Left lung (tissue), 10 donors: ENCODE measurements around the gene AOPEP. TPM values are rescaled to one million over a fixed set of nuclear protein-coding genes. Genes with fewer than 3 reads are reported as not detected.

Experiments used
- ATAC-seq: fragments of 200-7000 bp; cut with Tn5 transposase; one replicate; pipeline ENCODE4 v1.9.1; 2020; ENCODE audit warnings: moderate library complexity
- DNase-seq, 4 donors: peaks; one replicate each; pipeline ENCODE4 v3.0.0-alpha.2; 2013 to 2020
- H3K27ac ChIP-seq, 2 donors: fragments of 200-600 bp; sonication (generic) in 1 of 2; one replicate each; pipeline versions ENCODE4 v1.5.0 to v1.8.0; 2020 to 2021
- H3K27me3 ChIP-seq, 2 donors: fragments of 200-600 bp; sonication (generic) in 1 of 2; one replicate each; pipeline versions ENCODE4 v1.5.0 to v1.8.0; 2020 to 2021
- H3K36me3 ChIP-seq, 2 donors: fragments of 200-600 bp; sonication (generic) in 1 of 2; one replicate each; pipeline versions ENCODE4 v1.5.0 to v1.8.0; 2020 to 2021
- H3K4me1 ChIP-seq, 2 donors: fragments of 200-600 bp; one replicate each; pipeline ENCODE4 v1.8.0; 2021
- H3K4me3 ChIP-seq, 2 donors: fragments of 200-600 bp; sonication (generic) in 1 of 2; one replicate each; pipeline versions ENCODE4 v1.5.0 to v1.8.0; 2020 to 2021; ENCODE audit warnings: mild to moderate bottlenecking in 1 of 2
- H3K9me3 ChIP-seq, 2 donors: fragments of 200-600 bp; sonication (generic) in 1 of 2; one replicate each; pipeline versions ENCODE4 v1.5.0 to v1.8.0; 2020 to 2021
- intact Hi-C, 2 donors: fragments of 100-400 bp; cut with DNase I; formaldehyde crosslinking; loops; one replicate each; pipeline versions ENCODE4 v1.11.2 to v1.14.2; 2022
- polyA plus RNA-seq, 6 donors: library from polyadenylated mRNA; unstranded; fragments of 120-200 nt; gene quantifications; one replicate each; pipeline ENCODE4 v1.2.1, GENCODE V29; 2013; ENCODE audit not compliant: insufficient read length in 6 of 6
- total RNA-seq, 2 donors: library from RNA; stranded (reverse); fragmentation: NEBNext Ultra II Directional; extraction: Animal tissue kit (Norgen Biotek cat#: 25700); gene quantifications; one replicate each; pipeline ENCODE4 v1.2.1, GENCODE V29; 2021
- TF ChIP-seq, protein P1 (sequence below), 2 donors: fragments of 200-600 bp; sonication (generic) in 1 of 2; IDR thresholded peaks; one replicate each; pipeline versions ENCODE4 v1.5.0 to v1.8.0; 2021; ENCODE audit warnings: antibody characterized with exemption in 2 of 2
- donor health status: DM: no; HTN: yes; CAD: no.
- donor health status: DM: no; HTN: no; CAD: no.

Gene AOPEP
- total and polyA plus RNA-seq, 8 donors, result 32.5 to 83.2 (median 39.9) TPM

DNA sequence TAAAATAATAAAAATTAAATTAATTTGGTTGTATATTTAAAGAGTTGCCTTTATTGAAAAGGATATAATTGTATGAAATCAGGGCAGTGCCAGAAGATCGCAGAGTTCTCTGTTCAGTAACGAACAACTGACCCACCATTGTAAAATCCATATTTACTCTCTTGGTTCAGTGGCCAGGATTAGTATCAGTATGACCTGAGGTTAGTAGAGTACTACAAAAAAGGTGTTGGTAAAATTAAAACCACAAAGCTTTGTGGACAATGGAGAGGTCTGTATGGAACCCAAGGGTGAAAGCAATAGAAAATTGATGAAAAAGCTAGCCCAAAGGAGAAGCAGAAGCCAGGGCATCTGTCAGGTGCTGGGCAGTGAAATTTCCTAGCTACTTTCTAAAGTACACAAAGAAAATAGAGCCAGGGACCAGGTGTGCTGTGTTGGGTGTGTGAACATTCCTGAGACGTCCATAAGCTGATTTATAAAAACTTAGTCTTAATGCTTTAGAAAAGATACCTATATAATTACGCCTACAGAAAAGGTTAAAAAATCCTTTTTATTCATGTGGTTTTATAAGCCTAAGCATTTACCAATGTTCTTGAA is 159.5 kb downstream of the AOPEP start:
- Histone ChIP-seq H3K9me3 (peaks cover 0 to 2% of the 10 kb centered on the region in 2 donors), H3K27me3 (no peaks in the 10 kb centered on the region), H3K4me1 (peaks cover 6% of the 10 kb centered on the region in 2 donors), H3K36me3 (no peaks in the 10 kb centered on the region), H3K27ac (peak overlapping the region; percentile 3 to 28), H3K4me3 (no peak overlapping the region)
- ATAC-seq (peak; percentile 38), DNase-seq (no peak)
- TF ChIP-seq, protein P1, sequence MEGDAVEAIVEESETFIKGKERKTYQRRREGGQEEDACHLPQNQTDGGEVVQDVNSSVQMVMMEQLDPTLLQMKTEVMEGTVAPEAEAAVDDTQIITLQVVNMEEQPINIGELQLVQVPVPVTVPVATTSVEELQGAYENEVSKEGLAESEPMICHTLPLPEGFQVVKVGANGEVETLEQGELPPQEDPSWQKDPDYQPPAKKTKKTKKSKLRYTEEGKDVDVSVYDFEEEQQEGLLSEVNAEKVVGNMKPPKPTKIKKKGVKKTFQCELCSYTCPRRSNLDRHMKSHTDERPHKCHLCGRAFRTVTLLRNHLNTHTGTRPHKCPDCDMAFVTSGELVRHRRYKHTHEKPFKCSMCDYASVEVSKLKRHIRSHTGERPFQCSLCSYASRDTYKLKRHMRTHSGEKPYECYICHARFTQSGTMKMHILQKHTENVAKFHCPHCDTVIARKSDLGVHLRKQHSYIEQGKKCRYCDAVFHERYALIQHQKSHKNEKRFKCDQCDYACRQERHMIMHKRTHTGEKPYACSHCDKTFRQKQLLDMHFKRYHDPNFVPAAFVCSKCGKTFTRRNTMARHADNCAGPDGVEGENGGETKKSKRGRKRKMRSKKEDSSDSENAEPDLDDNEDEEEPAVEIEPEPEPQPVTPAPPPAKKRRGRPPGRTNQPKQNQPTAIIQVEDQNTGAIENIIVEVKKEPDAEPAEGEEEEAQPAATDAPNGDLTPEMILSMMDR (IDR thresholded peaks at IDR 0.05), result no peak
- intact Hi-C loops, result no loop called here

DNA sequence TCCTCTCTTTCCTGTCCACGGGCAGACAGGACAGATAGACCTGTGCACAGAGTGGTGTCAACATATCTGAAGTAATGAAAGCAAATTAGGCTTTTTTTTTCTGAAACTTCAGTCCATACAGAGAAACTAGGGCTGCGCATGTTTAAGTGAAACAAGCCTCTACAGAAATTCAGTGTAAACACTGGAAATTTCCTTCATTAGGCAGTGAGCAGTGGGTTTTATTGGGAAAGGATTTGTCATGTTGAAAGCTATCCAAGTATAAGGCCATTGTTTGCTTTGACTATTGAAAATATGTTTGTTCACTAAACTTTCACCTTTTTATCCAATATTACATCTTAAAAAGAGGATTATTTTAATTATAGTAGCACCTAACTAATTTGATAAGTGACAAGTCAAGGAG is 161.2 kb downstream of the AOPEP start:
- no peaks in the 10 kb centered on the region for H3K36me3 ChIP-seq
- no peak for DNase-seq
- ATAC-seq, result no peak
- peaks cover 0 to 6% of the 10 kb centered on the region in 2 donors for H3K4me1 ChIP-seq
- peaks cover 0 to 6% of the 10 kb centered on the region in 2 donors for H3K9me3 ChIP-seq
- H3K27ac ChIP-seq, result no peak overlapping the region
- no peaks in the 10 kb centered on the region for H3K27me3 ChIP-seq
- TF ChIP-seq, protein P1 (IDR thresholded peaks at IDR 0.05), result no peak
- intact Hi-C loops, result no loop called here
- no peak overlapping the region for H3K4me3 ChIP-seq

DNA sequence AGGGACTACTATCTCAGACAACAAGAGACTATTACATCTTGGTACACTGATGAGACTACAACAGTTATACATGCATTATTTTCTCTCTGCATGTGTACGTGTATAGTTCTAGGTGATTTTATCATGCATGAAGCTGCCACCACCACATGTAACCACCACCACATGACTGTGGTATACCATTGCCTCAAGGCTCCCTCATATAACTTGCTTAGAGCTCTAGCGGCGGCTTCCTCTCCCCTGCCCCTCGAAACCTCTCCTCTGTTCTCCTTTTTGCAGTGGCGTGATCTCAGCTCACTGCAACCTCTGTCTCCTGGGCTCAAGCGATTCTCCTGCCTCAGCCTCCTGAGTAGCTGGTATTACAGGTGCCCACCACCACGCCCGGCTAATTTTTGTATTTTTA is 162.3 kb downstream of the AOPEP start:
- TF ChIP-seq, protein P1 (IDR thresholded peaks at IDR 0.05), result no peak
- Histone ChIP-seq H3K4me1 (peaks cover 0 to 6% of the 10 kb centered on the region in 2 donors), H3K9me3 (peaks cover 0 to 6% of the 10 kb centered on the region in 2 donors), H3K27ac (no peak overlapping the region), H3K36me3 (no peaks in the 10 kb centered on the region), H3K27me3 (no peaks in the 10 kb centered on the region), H3K4me3 (no peak overlapping the region)
- intact Hi-C loops, result no loop called here
- ATAC-seq (no peak), DNase-seq (no peak)

DNA sequence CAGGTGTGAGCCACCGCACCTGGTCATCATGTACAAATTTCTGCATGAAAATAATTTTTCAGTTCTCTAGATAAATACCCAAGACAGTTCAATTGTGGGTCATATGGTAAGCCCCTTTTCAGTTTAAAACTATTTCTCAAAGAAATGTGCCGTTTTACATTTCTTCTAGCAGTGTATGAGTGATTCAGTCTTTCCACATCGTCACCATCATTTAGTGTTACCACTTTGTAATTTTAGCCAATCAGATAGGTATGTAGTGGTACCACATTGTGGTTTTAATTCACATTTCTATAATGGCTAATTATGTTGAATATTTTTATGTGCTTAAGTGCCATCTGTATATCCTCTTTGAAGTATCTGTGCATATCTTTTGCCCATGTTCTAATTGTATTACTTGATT is 163.1 kb downstream of the AOPEP start:
- intact Hi-C loops, result no loop called here
- DNase-seq (no peak), ATAC-seq (no peak)
- Histone ChIP-seq H3K9me3 (peaks cover 0 to 6% of the 10 kb centered on the region in 2 donors), H3K4me1 (peaks cover 0 to 6% of the 10 kb centered on the region in 2 donors), H3K36me3 (no peaks in the 10 kb centered on the region), H3K4me3 (no peak overlapping the region), H3K27me3 (no peaks in the 10 kb centered on the region), H3K27ac (no peak overlapping the region)
- TF ChIP-seq, protein P1 (IDR thresholded peaks at IDR 0.05), result no peak

DNA sequence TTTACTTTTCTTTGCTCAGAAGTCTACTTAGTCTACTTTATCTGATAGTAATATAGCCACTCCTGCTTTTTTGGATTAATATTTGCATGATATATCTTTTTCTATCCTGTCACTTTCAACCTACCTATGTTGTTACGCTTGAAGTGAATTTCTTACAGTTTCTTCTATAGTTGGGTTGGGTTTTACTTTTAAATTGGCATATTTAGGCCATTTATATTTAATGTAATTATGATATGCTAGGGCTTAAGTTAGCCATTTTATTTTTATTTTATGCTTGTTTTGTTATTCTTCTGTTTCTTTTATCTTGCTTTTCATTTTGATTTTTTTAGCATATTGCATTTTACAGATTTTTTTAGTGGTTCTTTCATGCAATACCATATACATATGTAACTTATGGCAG is 164.7 kb downstream of the AOPEP start:
- ATAC-seq (no peak), DNase-seq (no peak)
- H3K4me1 ChIP-seq, result peaks cover 0 to 1% of the 10 kb centered on the region in 2 donors
- no peak overlapping the region for H3K4me3 ChIP-seq
- TF ChIP-seq, protein P1 (IDR thresholded peaks at IDR 0.05), result no peak
- intact Hi-C loops, result no loop called here
- H3K27me3 ChIP-seq, result no peaks in the 10 kb centered on the region
- H3K9me3 ChIP-seq, result peaks cover 0 to 6% of the 10 kb centered on the region in 2 donors
- H3K36me3 ChIP-seq, result no peaks in the 10 kb centered on the region
- no peak overlapping the region for H3K27ac ChIP-seq
